ENCODE measurements around the gene DIAPH1. TPM values are rescaled to one million over a fixed set of nuclear protein-coding genes. Genes with fewer than 3 reads are reported as not detected.

Gene DIAPH1
- total RNA-seq, 1 experiment from 2014 or later: 142 TPM

- Histone ChIP-seq H3K36me3 (ENCODE audit: control insufficient read depth in 1 of 2, insufficient read depth in 2 of 2, low read length in 2 of 2) (peaks cover 2 to 3% of the 10 kb centered on the region in 2 experiments; a peak in 2 of 4 replicates), H2AFZ (ENCODE audit: low read depth, low read length, poor library complexity, severe bottlenecking) (no peak overlapping the region), H3K79me2 (ENCODE audit: insufficient read depth, low read length) (no peaks in the 10 kb centered on the region), H3K27ac (ENCODE audit: low read depth, low read length) (no peak overlapping the region), H3K9me2 (ENCODE audit: insufficient read depth) (no peaks in the 10 kb centered on the region), H3K4me1 (ENCODE audit: control insufficient read depth in 1 of 2, insufficient read depth in 2 of 2, low read length in 2 of 2) (peaks cover 0 to 22% of the 10 kb centered on the region in 2 experiments; a peak in 3 of 4 replicates), H3K4me3 (replicated peaks in 1 of 2; ENCODE audit: low read depth in 1 of 2, low read length in 2 of 2) (no peak overlapping the region), H3K27me3 (ENCODE audit: insufficient read depth, low read length) (no peaks in the 10 kb centered on the region), H3K9ac (ENCODE audit: low read length) (no peak overlapping the region), H3K9me3 (ENCODE audit: control insufficient read depth in 1 of 2, insufficient read depth in 1 of 2, low read depth in 1 of 2, low read length in 2 of 2) (no peaks in the 10 kb centered on the region), H4K20me1 (ENCODE audit: insufficient read depth) (no peaks in the 10 kb centered on the region), H3K4me2 (ENCODE audit: low read length) (no peak overlapping the region)
- POLR2A ChIA-PET: no interaction called here
- RAD21 ChIA-PET (ENCODE audit: low non-redundant PET in 1 of 2, low total read pairs in 2 of 2, uncharacterized antibody in 2 of 2, unreplicated experiment in 2 of 2): no interaction called here
- no TSS peak for BruUV-seq (replicated peaks)
- intact Hi-C loops (cut with micrococcal nuclease): no loop called here
- TF ChIP-seq CTCF (IDR thresholded peaks at IDR 0.05 in 2 of 3, conservative IDR thresholded peaks at IDR 0.05 in 1 of 3; ENCODE audit: borderline replicate concordance in 1 of 3, insufficient read depth in 1 of 3, low read depth in 2 of 3, low read length in 2 of 3) (no peak), CEBPB (IDR thresholded peaks at IDR 0.05; ENCODE audit: low read depth) (no peak), ZBTB33 (IDR thresholded peaks at IDR 0.05; ENCODE audit: extremely low read depth, insufficient replicate concordance, low read length) (no peak), FOSL1 (IDR thresholded peaks at IDR 0.05; ENCODE audit: low read depth) (no peak), ZFX (IDR thresholded peaks at IDR 0.05) (no peak), TCF7L2 (IDR thresholded peaks at IDR 0.05; ENCODE audit: borderline replicate concordance, extremely low read depth, insufficient read depth, insufficient read length) (no peak), RAD21 (IDR thresholded peaks at IDR 0.05; ENCODE audit: low read depth) (no peak), ELF1 (IDR thresholded peaks at IDR 0.05; ENCODE audit: borderline replicate concordance, low read depth) (no peak), JUND (IDR thresholded peaks at IDR 0.05) (no peak), SIN3A (IDR thresholded peaks at IDR 0.05; ENCODE audit: low read depth) (no peak)
- CTCF ChIA-PET: no interaction called here
- ATAC-seq: no peak
- no peak for DNase-seq (ENCODE audit: low read depth, low spot score)
Measured at GRCh38 chr5:141647242-141647641, 28.4 kb upstream of the DIAPH1 start.

Data from HCT116 (cell line).